NCI-H748 (cell line): ENCODE data around the gene UPP2.

Experiments used
- DNase-seq: peaks from one replicate; lab custom pipeline; 2025; ENCODE audit not compliant: unreplicated experiment; lab: John Stamatoyannopoulos, UW

UPP2 gene

GRCh38 chr2:158101384-158101926 lies at the start of gene UPP2:
Gene UPP2, plus strand, starts transcription at chr2:158101876. Its CDS starts 188 bp downstream, at chr2:158102064.
- no peak for DNase-seq

- DNase-seq, result no peak
Measured at GRCh38 chr2:158052761-158053160, 48.9 kb upstream of the UPP2 start.

- DNase-seq, result no peak
Measured at GRCh38 chr2:158056875-158057274, 44.8 kb upstream of the UPP2 start.

- no peak for DNase-seq
Measured at GRCh38 chr2:158060160-158060834, 41.4 kb upstream of the UPP2 start.

GRCh38 chr2:158060835-158061435 lies 40.7 kb upstream of the UPP2 start:
- no peak for DNase-seq

GRCh38 chr2:158061763-158062162 lies 39.9 kb upstream of the UPP2 start:
- no peak for DNase-seq

GRCh38 chr2:158066046-158066713 lies 35.5 kb upstream of the UPP2 start:
- DNase-seq, result no peak

- DNase-seq, result no peak
Measured at GRCh38 chr2:158071018-158071417, 30.7 kb upstream of the UPP2 start.

- no peak for DNase-seq
Measured at GRCh38 chr2:158072361-158072760, 29.3 kb upstream of the UPP2 start.

GRCh38 chr2:158079672-158080071 lies 22.0 kb upstream of the UPP2 start:
- DNase-seq, result peak; percentile 74

GRCh38 chr2:158088093-158088492 lies 13.6 kb upstream of the UPP2 start:
- DNase-seq, result no peak

GRCh38 chr2:158089322-158089721 lies 12.4 kb upstream of the UPP2 start:
- no peak for DNase-seq

- DNase-seq, result no peak
Measured at GRCh38 chr2:158091647-158092046, 10.0 kb upstream of the UPP2 start.

- no peak for DNase-seq
Measured at GRCh38 chr2:158094487-158095092, 7.1 kb upstream of the UPP2 start.

- no peak for DNase-seq
Measured at GRCh38 chr2:158095269-158095668, 6.4 kb upstream of the UPP2 start.

GRCh38 chr2:158095912-158096311 lies 5.8 kb upstream of the UPP2 start:
- no peak for DNase-seq

GRCh38 chr2:158097481-158097880 lies 4.2 kb upstream of the UPP2 start:
- DNase-seq, result no peak

- DNase-seq, result no peak
Measured at GRCh38 chr2:158098178-158098577, 3.5 kb upstream of the UPP2 start.

- DNase-seq, result no peak
Measured at GRCh38 chr2:158099716-158100115, 2.0 kb upstream of the UPP2 start.

- DNase-seq, result no peak
Measured at GRCh38 chr2:158100411-158100810, 1.3 kb upstream of the UPP2 start.

- DNase-seq, result no peak
Measured at GRCh38 chr2:158102446-158102845, 770 bp downstream of the UPP2 start.
